Measurements from ENCODE around the gene GP1BA. TPM values are rescaled to one million over a fixed set of nuclear protein-coding genes. Genes with fewer than 3 reads are reported as not detected.

GP1BA gene
- total RNA-seq, 2 donors from 2014 or later, result not detected

DNA sequence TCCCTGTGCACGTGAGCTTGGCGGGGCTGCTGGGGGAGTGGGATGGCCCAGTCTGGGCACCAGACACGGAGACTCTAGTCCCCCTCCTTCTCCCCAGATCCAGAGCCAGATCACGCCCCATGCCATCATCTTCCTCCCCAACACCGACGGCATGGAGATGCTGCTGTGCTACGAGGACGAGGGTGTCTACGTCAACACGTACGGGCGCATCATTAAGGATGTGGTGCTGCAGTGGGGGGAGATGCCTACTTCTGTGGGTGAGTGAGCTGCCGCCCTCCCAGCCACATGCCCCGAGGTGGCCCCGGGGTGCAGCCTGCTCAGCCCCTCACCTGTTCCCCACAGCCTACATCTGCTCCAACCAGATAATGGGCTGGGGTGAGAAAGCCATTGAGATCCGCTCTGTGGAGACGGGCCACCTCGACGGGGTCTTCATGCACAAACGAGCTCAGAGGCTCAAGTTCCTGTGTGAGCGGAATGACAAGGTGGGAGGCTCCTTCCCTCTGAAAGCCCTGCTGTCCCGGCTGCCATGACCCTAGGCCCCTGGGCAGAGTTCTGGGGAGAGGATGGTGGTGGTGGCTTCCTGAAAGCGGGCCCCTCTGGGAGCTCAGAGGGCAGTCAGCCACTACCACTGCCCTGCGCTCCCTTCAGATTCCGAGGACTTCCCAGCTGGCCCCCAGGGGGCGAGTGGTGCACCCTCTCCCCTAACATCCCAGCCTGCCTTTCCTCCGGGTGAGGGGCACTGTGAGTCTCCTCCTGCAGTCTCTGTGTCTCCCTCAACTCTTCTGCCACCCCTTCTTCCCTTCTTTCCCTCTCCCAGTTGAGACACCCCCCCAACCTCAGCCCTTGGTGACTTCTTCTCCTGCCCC lies 35.5 kb upstream of the GP1BA start:
- no peak overlapping the region for H3K4me3 ChIP-seq
- H3K27me3 ChIP-seq, result no peaks in the 10 kb centered on the region
- no peak for DNase-seq (ENCODE audit: low spot score)
- no peaks in the 10 kb centered on the region for H3K9me3 ChIP-seq
- peaks cover 0 to 33% of the 10 kb centered on the region in 2 donors for H3K4me1 ChIP-seq
- TF ChIP-seq, protein P1, sequence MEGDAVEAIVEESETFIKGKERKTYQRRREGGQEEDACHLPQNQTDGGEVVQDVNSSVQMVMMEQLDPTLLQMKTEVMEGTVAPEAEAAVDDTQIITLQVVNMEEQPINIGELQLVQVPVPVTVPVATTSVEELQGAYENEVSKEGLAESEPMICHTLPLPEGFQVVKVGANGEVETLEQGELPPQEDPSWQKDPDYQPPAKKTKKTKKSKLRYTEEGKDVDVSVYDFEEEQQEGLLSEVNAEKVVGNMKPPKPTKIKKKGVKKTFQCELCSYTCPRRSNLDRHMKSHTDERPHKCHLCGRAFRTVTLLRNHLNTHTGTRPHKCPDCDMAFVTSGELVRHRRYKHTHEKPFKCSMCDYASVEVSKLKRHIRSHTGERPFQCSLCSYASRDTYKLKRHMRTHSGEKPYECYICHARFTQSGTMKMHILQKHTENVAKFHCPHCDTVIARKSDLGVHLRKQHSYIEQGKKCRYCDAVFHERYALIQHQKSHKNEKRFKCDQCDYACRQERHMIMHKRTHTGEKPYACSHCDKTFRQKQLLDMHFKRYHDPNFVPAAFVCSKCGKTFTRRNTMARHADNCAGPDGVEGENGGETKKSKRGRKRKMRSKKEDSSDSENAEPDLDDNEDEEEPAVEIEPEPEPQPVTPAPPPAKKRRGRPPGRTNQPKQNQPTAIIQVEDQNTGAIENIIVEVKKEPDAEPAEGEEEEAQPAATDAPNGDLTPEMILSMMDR (IDR thresholded peaks at IDR 0.05), result no peak
- peaks cover 60% of the 10 kb centered on the region for H3K36me3 ChIP-seq
- H3K27ac ChIP-seq, result no peak overlapping the region

DNA sequence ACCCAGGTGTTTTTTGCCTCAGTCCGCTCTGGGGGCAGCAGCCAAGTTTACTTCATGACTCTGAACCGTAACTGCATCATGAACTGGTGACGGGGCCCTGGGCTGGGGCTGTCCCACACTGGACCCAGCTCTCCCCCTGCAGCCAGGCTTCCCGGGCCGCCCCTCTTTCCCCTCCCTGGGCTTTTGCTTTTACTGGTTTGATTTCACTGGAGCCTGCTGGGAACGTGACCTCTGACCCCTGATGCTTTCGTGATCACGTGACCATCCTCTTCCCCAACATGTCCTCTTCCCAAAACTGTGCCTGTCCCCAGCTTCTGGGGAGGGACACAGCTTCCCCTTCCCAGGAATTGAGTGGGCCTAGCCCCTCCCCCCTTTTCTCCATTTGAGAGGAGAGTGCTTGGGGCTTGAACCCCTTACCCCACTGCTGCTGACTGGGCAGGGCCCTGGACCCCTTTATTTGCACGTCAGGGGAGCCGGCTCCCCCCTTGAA lies 34.8 kb upstream of the GP1BA start:
- no peak for DNase-seq (ENCODE audit: low spot score)
- Histone ChIP-seq H3K4me1 (peaks cover 0 to 40% of the 10 kb centered on the region in 2 donors), H3K27me3 (no peaks in the 10 kb centered on the region), H3K36me3 (peaks cover 53% of the 10 kb centered on the region), H3K27ac (no peak overlapping the region), H3K4me3 (no peak overlapping the region), H3K9me3 (no peaks in the 10 kb centered on the region)
- TF ChIP-seq, protein P1 (IDR thresholded peaks at IDR 0.05), result no peak

DNA sequence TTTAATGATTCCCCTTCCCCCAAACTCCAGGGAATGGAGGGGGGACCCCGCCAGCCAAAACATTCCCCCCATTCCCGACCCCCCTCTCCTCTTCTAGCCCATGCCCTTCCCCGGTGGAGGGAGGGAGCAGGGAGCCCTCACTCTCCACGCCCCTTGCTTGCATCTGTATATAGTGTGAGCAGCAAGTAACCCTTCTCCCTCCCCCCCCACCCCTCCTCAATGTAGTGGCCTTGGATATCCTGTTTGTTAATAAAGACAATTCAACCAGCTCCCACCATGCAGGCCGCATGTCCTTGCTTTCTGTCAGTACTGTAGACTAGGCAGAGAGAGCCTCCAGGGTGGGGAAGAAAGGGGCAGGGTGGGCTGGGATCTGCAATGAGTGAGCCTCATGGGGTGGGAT lies 34.3 kb upstream of the GP1BA start:
- Histone ChIP-seq H3K9me3 (no peaks in the 10 kb centered on the region), H3K4me3 (no peak overlapping the region), H3K27ac (no peak overlapping the region), H3K36me3 (peaks cover 48% of the 10 kb centered on the region), H3K4me1 (peaks cover 0 to 44% of the 10 kb centered on the region in 2 donors), H3K27me3 (no peaks in the 10 kb centered on the region)
- no peak for DNase-seq (ENCODE audit: low spot score)
- TF ChIP-seq, protein P1 (IDR thresholded peaks at IDR 0.05), result no peak

DNA sequence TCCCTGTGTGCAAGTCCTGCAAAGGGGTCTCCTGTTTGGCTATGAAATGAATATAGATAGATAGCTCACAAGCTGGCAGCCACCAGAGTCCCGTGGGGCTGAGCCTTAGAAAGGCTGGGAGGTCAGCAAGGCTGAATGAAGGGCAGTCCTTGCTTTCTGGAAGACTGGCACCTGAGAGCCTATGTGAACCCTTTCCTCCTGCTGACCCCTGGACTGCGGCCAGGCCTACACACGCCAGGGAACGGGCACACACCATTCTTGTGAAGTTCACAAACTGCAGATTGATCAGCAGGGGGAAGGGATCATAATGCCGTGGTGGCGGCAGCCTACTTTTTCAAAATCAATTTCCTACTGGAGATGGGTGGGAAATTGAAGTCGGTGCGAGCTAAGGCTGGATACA lies 33.7 kb upstream of the GP1BA start:
- Histone ChIP-seq H3K36me3 (peaks cover 43% of the 10 kb centered on the region), H3K4me1 (peaks cover 0 to 49% of the 10 kb centered on the region in 2 donors), H3K27ac (no peak overlapping the region), H3K9me3 (no peaks in the 10 kb centered on the region), H3K4me3 (no peak overlapping the region), H3K27me3 (no peaks in the 10 kb centered on the region)
- DNase-seq (ENCODE audit: low spot score), result no peak
- TF ChIP-seq, protein P1 (IDR thresholded peaks at IDR 0.05), result no peak

DNA sequence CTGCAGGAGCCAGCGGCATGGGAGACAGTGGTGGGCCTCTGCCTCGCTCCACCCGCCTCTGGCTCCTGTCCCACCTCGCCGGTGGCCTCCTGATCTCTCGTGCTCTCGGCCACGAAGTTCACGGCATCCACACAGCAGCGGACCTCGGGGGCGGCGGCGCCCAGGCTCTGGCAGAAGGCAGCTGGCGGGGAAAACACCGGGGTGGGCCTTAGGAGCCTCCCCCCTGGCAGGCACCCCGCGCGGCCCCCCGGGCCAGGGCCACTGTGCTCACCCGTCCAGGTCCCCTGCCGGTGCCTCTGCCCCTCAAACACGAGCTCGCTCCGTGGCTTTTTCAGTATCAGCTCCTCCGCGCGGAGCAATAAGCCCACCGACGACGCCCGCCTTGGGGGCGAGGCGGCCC lies 33.1 kb upstream of the GP1BA start:
- Histone ChIP-seq H3K27me3 (no peaks in the 10 kb centered on the region), H3K27ac (peak overlapping the region; percentile 46 to 82), H3K4me3 (peak overlapping the region; percentile 42 to 53), H3K36me3 (peaks cover 38% of the 10 kb centered on the region), H3K9me3 (no peaks in the 10 kb centered on the region), H3K4me1 (peaks cover 0 to 54% of the 10 kb centered on the region in 2 donors)
- no peak for DNase-seq (ENCODE audit: low spot score)
- TF ChIP-seq, protein P1 (IDR thresholded peaks at IDR 0.05), result no peak

Data from right atrium auricular region (tissue), 2 donors.